GM18519 (cell line): ENCODE data around the gene BATF.

ENCODE experiments used
- ATAC-seq: cut with Tn5 transposase; IDR thresholded peaks from one replicate; pipeline ENCODE4 v1.9.1; 2021; ENCODE audit warnings: mild to moderate bottlenecking, moderate library complexity; ENCODE audit not compliant: unreplicated experiment, low FRiP score

Gene BATF

GRCh38 chr14:75591987-75592575 lies 69.8 kb downstream of the BATF start:
- ATAC-seq, result no peak

GRCh38 chr14:75595226-75595625 lies 73.0 kb downstream of the BATF start:
- no peak for ATAC-seq
